ENCODE data around the gene GAP43.

DNA sequence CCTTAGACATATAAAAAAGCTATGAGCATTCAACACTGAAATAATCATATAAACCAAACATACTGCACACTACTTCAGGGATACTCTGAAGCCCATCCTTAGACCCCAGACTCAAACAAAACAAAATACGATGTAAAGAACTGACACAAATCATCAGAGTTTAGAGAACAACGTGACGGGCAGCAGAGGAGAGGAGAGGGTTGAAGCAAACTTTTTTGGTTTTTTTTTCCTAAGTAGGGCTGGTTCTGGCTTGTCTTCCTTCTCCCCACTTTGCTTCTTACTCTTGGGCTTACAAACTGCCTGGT, 34.7 kb downstream of the GAP43 start:
- TF ChIP-seq POLR2A (IDR thresholded peaks at IDR 0.05) = no peak
- no peak for TF ChIP-seq POLR2AphosphoS5 (IDR thresholded peaks at IDR 0.05; ENCODE audit: insufficient read depth in 1 of 2, low read depth in 1 of 2)
- TF ChIP-seq, protein P1, sequence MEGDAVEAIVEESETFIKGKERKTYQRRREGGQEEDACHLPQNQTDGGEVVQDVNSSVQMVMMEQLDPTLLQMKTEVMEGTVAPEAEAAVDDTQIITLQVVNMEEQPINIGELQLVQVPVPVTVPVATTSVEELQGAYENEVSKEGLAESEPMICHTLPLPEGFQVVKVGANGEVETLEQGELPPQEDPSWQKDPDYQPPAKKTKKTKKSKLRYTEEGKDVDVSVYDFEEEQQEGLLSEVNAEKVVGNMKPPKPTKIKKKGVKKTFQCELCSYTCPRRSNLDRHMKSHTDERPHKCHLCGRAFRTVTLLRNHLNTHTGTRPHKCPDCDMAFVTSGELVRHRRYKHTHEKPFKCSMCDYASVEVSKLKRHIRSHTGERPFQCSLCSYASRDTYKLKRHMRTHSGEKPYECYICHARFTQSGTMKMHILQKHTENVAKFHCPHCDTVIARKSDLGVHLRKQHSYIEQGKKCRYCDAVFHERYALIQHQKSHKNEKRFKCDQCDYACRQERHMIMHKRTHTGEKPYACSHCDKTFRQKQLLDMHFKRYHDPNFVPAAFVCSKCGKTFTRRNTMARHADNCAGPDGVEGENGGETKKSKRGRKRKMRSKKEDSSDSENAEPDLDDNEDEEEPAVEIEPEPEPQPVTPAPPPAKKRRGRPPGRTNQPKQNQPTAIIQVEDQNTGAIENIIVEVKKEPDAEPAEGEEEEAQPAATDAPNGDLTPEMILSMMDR (IDR thresholded peaks at IDR 0.05) = no peak

Measured in vagina (tissue), 2 donors.